Measurements from ENCODE around the gene SPRED2.

The SPRED2 gene

DNA sequence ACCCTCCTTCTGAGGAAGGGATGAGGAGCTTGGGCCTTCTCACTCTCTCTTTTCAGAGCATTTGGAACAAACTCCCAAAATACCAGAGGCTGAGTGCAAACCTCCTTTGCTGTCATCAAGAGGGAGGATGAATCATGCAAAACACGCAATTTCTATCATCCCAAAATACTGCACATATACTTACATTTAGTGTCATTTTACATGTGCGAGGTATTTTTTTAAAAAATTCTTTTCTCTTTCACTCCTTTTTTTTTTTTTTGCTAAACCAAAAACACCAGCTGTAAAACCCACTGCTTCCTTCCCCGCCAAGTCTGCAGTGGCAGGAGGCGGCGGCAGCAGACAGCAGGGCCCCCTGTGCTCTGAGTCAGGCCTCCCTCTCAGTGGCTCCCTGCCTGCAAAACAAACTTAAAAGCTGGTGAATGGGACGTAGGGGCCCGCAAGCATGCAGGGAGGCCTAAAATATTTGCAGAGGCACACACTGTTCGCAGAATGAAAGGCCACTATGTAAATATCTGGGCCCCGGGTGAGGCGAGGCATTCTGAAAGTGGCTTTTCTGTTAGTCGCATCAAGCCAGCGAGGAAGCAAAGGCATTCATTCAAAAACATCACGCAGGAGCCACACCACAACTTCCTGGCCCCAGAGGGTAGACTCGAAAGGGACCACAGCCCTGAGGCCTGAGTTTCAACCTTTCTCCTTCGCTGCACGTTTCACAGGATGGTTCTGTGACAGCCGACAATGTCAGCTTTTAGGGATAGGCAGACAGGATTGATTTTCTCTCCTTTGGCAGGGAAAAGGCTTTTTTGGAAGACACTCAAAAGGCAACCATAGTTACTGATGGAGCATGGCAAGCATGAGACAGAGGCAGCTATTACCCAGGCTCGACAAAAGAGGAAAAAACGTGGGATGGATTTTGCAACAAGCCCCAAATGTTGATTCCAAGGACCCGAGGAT, 131.4 kb downstream of the SPRED2 start:
- DNase-seq, result peak; percentile 91

GRCh38 chr2:65300134-65300760, 132.2 kb downstream of the SPRED2 start:
- DNase-seq, result no peak

DNA sequence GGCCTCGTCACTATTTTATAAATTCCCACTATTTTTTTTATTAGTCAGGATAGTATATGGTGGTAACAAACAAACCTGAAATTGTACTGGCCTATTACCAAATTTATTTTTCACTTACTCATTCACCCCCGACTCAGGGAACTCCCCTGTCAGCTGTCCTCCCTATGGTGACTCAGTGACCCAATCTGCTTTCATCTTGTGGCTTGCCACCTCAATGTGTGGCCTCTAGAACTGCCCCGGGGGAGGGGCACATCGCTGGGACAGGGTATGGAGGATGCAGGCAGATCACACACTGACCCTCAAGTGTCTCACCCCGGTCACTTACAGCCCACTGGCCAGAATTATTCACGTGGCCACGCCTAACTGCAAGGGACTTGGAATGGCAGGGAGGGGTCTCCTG, 133.2 kb downstream of the SPRED2 start:
- peak; percentile 77 for DNase-seq

DNA sequence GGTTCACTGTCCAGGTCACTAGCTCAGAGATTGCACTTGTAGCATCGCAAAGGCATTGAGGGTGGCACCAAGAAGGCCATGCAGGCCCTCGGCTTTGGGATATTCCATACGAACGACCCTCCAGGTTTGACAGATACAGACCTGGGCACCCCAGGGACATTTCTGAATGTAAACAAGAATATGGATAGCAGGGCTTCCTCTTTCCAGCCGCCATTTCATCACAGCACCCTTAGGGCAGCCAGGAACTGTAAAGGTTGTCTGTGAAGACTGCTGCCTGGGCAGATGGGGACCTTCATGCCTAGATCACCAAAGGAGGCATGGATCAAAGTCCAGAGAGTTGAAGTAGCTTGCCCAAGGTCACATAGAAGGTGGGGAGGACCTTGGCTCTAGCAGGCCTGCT, 134.3 kb downstream of the SPRED2 start:
- DNase-seq, result no peak

- DNase-seq, result no peak
Measured at GRCh38 chr2:65297544-65297943, 134.9 kb downstream of the SPRED2 start.

GRCh38 chr2:65296971-65297370, 135.4 kb downstream of the SPRED2 start:
- no peak for DNase-seq

DNA sequence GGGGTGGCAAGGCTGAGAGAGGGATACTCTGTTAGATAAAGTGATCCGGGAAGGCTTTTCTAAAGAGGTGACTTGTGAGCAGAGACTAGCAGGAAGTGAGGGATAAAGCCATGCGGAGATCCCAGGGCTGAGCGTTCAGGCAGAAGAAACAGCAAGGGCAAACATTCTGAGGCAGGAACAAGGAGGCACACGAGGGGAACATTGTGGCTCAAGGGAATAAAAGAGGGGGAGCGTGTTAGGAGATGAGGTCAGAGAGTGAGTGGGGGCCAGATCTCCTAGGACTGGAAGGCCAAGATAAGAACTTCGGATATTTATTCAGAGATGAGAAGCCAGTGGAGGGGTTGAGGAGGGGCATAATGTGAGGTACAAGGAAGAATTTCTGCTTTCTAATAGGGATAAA, 137.7 kb downstream of the SPRED2 start:
- DNase-seq, result no peak

- no peak for DNase-seq
Measured at GRCh38 chr2:65294136-65294535, 138.3 kb downstream of the SPRED2 start.

DNA sequence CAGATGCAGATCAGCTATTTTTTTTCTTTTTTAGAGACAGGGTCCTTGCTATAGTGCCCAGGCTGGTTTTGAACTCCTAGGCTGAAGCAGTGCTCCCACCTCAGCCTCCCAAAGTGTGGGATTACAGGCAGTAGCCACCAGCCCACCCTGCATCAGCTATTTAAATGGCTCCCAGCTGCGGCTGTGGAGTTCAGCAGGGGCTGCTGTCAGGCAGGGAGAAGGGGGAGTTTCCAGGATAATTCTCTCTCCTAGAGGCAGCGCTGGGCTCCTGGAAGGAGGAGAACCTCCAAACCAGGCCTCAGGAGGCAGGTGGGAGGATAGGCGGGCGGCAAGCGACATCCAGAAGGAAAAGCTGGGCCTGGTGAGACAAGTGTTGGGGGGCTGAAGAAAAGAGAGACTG, 139.0 kb downstream of the SPRED2 start:
- no peak for DNase-seq

DNA sequence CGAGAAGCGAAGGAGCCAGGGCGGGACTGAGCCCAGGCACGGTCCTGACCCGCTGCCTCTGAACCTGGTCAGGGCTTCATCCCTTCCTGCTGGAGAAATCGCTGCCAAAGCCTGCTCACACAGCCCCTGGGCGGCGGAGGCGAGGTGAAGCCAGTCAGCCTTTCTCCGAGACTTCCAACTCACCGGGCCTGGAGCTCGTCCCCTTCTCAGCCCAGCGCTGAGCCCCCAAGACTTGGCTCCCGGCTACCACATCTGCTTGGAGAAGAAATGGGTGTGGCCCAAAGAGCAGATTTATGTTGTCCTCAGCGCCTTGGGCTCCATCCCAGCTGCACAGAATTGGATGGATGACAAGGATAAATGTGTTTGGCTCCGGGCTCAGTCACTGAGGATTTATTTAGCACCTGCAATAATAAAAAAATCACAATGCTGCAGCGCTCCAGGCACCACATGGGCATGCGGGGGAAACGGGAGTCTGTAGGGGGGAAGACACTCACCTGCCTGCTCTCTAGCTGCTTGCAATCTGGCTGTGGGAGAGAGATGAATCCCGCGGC, 139.9 kb downstream of the SPRED2 start:
- DNase-seq, result no peak

DNA sequence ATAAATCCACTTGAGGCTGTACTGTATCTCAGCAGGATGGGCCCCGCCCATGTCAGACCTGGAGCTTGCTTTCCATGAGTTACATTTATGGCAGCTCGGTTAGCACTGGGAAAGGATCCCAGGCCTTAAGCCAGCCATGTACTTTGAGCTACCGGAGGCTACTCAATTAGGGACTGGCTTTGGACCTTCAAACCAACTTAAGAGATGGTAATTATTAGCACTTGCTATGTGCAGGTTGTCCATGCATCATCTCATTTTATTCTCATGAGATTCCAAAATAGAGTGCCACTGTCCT, 140.3 kb downstream of the SPRED2 start:
- DNase-seq, result no peak

GRCh38 chr2:65291216-65292105, 140.9 kb downstream of the SPRED2 start:
- no peak for DNase-seq

- DNase-seq, result no peak
Measured at GRCh38 chr2:65287364-65287763, 145.0 kb downstream of the SPRED2 start.

DNA sequence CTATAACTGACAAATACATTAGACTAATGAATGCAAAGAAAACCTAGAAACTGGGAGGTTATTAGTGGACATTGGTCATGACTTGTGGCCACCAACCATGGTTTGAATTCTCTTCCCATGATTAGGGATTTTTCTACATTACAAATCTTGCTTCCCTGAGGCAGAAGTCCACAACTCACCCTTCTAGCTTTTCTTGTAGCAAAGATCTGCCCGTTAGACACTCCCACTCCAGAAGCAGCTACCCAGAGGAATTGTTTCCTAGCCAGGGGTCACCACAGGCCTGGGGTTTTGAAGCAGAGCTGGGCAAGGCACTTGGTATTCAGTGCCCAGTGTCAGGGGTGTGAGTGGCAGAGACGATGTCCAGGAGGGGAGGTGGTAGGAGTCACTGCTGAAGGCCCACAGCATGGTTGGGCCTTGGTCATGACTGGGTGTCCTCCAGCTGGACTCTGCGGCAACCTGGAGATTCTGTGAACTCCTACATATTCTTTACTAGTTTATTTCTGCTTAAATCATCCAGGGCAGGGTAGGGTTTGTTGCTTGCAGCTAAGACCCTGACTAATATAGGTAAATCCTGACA, 149.8 kb downstream of the SPRED2 start:
- DNase-seq, result no peak

- DNase-seq, result no peak
Measured at GRCh38 chr2:65281627-65282351, 150.6 kb downstream of the SPRED2 start.

- no peak for DNase-seq
Measured at GRCh38 chr2:65279756-65280155, 152.6 kb downstream of the SPRED2 start.

- DNase-seq, result no peak
Measured at GRCh38 chr2:65278531-65278981, 153.8 kb downstream of the SPRED2 start.

DNA sequence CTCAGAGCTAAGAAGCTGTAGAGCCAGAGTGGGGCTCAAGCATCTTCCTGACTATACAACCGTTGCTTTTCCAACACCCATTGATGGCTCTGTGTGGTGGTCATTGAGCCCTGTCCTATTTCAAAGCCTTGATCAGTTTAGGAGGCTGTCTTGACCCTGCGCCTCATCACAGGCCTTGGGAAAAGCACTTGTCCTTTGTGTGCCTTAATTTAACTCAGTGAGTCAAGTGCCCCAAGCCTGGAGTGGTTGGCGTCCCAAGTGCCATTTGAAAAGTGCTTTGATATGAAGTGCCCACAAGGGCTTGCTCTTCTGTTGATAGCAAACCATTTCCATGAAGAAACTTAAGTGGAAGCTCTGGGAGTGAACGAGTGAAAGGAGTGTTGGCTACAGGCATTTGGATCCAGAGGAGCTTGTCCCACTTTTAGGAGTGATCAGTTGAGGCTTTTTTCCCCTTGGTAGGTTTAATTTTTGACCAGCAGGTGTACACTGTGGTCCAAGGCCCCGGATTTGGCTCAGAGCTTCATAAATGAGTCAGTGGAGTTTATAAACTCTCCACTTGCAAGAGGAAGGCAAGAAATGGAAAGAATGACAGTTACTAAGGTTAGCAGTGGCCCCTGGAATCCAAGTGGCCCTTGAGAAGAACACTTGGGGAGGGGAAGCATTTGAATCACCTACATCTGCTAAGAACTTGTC, 154.5 kb downstream of the SPRED2 start:
- DNase-seq, result no peak

- DNase-seq, result no peak
Measured at GRCh38 chr2:65277118-65277517, 155.3 kb downstream of the SPRED2 start.

- no peak for DNase-seq
Measured at GRCh38 chr2:65276609-65277008, 155.8 kb downstream of the SPRED2 start.

GRCh38 chr2:65275141-65275915, 157.1 kb downstream of the SPRED2 start:
- DNase-seq, result no peak

Measured in activated CD4-positive, alpha-beta T cell treated with anti-CD3 and anti-CD28 coated beads, Interleukin-2, amount 50 U/mL, for 16 hours (primary cell).